Measurements from ENCODE around the gene FAM118B. TPM values are rescaled to one million over a fixed set of nuclear protein-coding genes. Genes with fewer than 3 reads are reported as not detected.

Gene FAM118B
- total and polyA plus RNA-seq, 2 donors (not counting 1 experiment from before 2014, with no cell fraction given): 21.0 to 30.3 TPM

DNA sequence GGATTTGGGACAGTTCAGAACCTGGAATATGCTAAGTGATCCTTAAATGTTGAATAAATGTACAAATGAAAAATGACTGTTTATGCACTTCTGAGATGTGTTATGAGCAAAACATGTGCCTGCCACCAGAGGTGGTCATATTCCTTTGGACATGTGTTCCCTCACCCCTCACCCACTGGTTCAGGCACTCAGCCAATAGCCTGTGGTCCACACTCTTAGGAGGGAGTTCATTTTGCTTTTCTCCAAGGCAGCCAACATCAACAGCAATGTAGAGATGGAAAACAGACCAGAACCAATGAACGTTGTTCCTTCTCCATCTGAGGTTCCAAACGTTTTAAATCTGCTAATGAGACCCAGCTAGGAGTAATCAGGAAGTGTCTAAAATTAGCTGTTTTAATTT, 44.1 kb upstream of the FAM118B start:
- H3K36me3 ChIP-seq (ENCODE audit: control insufficient read depth, insufficient read depth, low read length): no peaks in the 10 kb centered on the region
- H4K20me1 ChIP-seq (ENCODE audit: control insufficient read depth, extremely low read depth, insufficient read depth, low read length): no peaks in the 10 kb centered on the region
- H3K27me3 ChIP-seq (ENCODE audit: control insufficient read depth, insufficient read depth, low read length): peaks cover 2% of the 10 kb centered on the region
- no peak for TF ChIP-seq EZH2 (IDR thresholded peaks at IDR 0.05; ENCODE audit: low read length, missing control alignments)
- TF ChIP-seq, protein P1, sequence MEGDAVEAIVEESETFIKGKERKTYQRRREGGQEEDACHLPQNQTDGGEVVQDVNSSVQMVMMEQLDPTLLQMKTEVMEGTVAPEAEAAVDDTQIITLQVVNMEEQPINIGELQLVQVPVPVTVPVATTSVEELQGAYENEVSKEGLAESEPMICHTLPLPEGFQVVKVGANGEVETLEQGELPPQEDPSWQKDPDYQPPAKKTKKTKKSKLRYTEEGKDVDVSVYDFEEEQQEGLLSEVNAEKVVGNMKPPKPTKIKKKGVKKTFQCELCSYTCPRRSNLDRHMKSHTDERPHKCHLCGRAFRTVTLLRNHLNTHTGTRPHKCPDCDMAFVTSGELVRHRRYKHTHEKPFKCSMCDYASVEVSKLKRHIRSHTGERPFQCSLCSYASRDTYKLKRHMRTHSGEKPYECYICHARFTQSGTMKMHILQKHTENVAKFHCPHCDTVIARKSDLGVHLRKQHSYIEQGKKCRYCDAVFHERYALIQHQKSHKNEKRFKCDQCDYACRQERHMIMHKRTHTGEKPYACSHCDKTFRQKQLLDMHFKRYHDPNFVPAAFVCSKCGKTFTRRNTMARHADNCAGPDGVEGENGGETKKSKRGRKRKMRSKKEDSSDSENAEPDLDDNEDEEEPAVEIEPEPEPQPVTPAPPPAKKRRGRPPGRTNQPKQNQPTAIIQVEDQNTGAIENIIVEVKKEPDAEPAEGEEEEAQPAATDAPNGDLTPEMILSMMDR (conservative IDR thresholded peaks at IDR 0.05 in 1 of 2, IDR thresholded peaks at IDR 0.05 in 1 of 2; ENCODE audit: low read depth in 1 of 2, low read length in 2 of 2): peak in 1 of 2 donors; percentile 1
- H3K4me1 ChIP-seq (ENCODE audit: control insufficient read depth, extremely low read depth, insufficient read depth, low read length): no peaks in the 10 kb centered on the region
- no peak overlapping the region for H3K4me3 ChIP-seq (replicated peaks in 1 of 4; ENCODE audit: control extremely low read depth in 1 of 4, insufficient read depth in 1 of 4, low read depth in 3 of 4, low read length in 4 of 4)
- no peak overlapping the region for H2AFZ ChIP-seq (ENCODE audit: low read length)
- peak; percentile 24 to 53 for DNase-seq (ENCODE audit: low read depth in 2 of 2)
- H3K79me2 ChIP-seq (ENCODE audit: control insufficient read depth, insufficient read depth, low read length): no peaks in the 10 kb centered on the region
- no peak overlapping the region for H3K27ac ChIP-seq (ENCODE audit: insufficient read depth, low read length)
- no peak overlapping the region for H3K9ac ChIP-seq (ENCODE audit: insufficient read depth, low read length)
- no peaks in the 10 kb centered on the region for H3K9me3 ChIP-seq (ENCODE audit: control insufficient read depth, insufficient read depth, low read depth, low read length)
- H3K4me2 ChIP-seq (ENCODE audit: extremely low read depth, insufficient read depth, low read length): no peak overlapping the region

DNA sequence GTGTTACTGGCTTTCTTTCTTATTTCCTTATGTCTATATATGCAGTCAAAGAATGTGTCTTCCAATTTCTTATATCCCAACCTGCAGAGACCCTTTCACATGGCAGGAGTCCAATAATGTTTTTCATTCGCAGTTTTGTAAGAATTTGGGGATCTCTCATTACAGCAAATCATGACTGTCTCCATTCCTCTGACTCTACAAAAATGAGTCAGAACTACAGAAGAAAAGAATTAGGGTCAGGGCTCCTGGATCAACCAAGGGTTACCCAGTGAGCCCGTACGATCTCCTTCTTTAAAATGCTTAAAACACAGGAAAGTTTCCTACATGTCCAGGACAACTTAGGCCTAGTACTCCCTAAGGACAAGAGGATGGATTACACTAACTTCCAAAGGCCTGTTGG, 42.3 kb upstream of the FAM118B start:
- Histone ChIP-seq H3K4me2 (ENCODE audit: extremely low read depth, insufficient read depth, low read length) (no peak overlapping the region), H3K27ac (ENCODE audit: insufficient read depth, low read length) (no peak overlapping the region), H3K4me1 (ENCODE audit: control insufficient read depth, extremely low read depth, insufficient read depth, low read length) (no peaks in the 10 kb centered on the region), H3K36me3 (ENCODE audit: control insufficient read depth, insufficient read depth, low read length) (no peaks in the 10 kb centered on the region), H3K9ac (ENCODE audit: insufficient read depth, low read length) (no peak overlapping the region), H3K79me2 (ENCODE audit: control insufficient read depth, insufficient read depth, low read length) (no peaks in the 10 kb centered on the region), H3K4me3 (replicated peaks in 1 of 4; ENCODE audit: control extremely low read depth in 1 of 4, insufficient read depth in 1 of 4, low read depth in 3 of 4, low read length in 4 of 4) (no peak overlapping the region), H4K20me1 (ENCODE audit: control insufficient read depth, extremely low read depth, insufficient read depth, low read length) (no peaks in the 10 kb centered on the region), H3K27me3 (ENCODE audit: control insufficient read depth, insufficient read depth, low read length) (peaks cover 2% of the 10 kb centered on the region), H3K9me3 (ENCODE audit: control insufficient read depth, insufficient read depth, low read depth, low read length) (no peaks in the 10 kb centered on the region), H2AFZ (ENCODE audit: low read length) (no peak overlapping the region)
- DNase-seq (ENCODE audit: low read depth in 2 of 2): no peak
- TF ChIP-seq, protein P1 (conservative IDR thresholded peaks at IDR 0.05 in 1 of 2, IDR thresholded peaks at IDR 0.05 in 1 of 2; ENCODE audit: low read depth in 1 of 2, low read length in 2 of 2): no peak
- TF ChIP-seq EZH2 (IDR thresholded peaks at IDR 0.05; ENCODE audit: low read length, missing control alignments): no peak

DNA sequence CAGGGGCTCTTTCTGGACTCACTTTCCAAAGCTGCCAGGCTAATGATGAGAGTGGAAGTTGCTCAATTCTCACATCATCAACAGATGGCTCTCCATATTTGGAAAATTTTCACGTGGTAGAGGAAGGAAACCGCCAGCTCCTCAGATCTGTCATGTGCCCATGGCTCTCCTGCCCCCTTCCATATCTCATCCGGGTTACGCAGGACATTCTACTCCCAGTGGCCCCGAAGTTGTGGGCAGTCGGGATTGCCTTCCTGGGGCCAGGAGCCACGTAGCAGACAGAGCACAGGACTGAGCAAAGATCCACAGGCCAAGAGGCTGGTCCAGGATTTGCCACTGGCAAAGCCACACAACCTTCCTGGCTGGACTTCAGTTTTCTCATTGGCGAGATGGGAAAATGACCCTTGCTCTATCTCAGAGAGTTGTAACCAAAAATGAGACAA, 39.0 kb upstream of the FAM118B start:
- peak in 1 of 2 donors; percentile 86 for DNase-seq (ENCODE audit: low read depth in 2 of 2)
- Histone ChIP-seq H3K9me3 (ENCODE audit: control insufficient read depth, insufficient read depth, low read depth, low read length) (no peaks in the 10 kb centered on the region), H3K36me3 (ENCODE audit: control insufficient read depth, insufficient read depth, low read length) (no peaks in the 10 kb centered on the region), H3K4me3 (replicated peaks in 1 of 4; ENCODE audit: control extremely low read depth in 1 of 4, insufficient read depth in 1 of 4, low read depth in 3 of 4, low read length in 4 of 4) (no peak overlapping the region), H3K4me1 (ENCODE audit: control insufficient read depth, extremely low read depth, insufficient read depth, low read length) (no peaks in the 10 kb centered on the region), H3K27me3 (ENCODE audit: control insufficient read depth, insufficient read depth, low read length) (no peaks in the 10 kb centered on the region), H4K20me1 (ENCODE audit: control insufficient read depth, extremely low read depth, insufficient read depth, low read length) (no peaks in the 10 kb centered on the region), H3K79me2 (ENCODE audit: control insufficient read depth, insufficient read depth, low read length) (no peaks in the 10 kb centered on the region), H3K4me2 (ENCODE audit: extremely low read depth, insufficient read depth, low read length) (no peak overlapping the region), H3K9ac (ENCODE audit: insufficient read depth, low read length) (no peak overlapping the region), H2AFZ (ENCODE audit: low read length) (no peak overlapping the region), H3K27ac (ENCODE audit: insufficient read depth, low read length) (no peak overlapping the region)
- TF ChIP-seq, protein P1 (conservative IDR thresholded peaks at IDR 0.05 in 1 of 2, IDR thresholded peaks at IDR 0.05 in 1 of 2; ENCODE audit: low read depth in 1 of 2, low read length in 2 of 2): no peak
- no peak for TF ChIP-seq EZH2 (IDR thresholded peaks at IDR 0.05; ENCODE audit: low read length, missing control alignments)
